HL-60/S4 (cell line): ENCODE results near the gene CD109.

Experiments used
- in situ Hi-C: fragments of 300-500 bp; cut with MboI; formaldehyde crosslinking; loops from 2 replicates; pipeline ENCODE4 v1.14.3; 2022; ENCODE audit warnings: low sequenced_read_pairs

The CD109 gene

GRCh38 chr6:73724389-73724788, 28.4 kb downstream of the CD109 start:
- in situ Hi-C loops: no loop called here

DNA sequence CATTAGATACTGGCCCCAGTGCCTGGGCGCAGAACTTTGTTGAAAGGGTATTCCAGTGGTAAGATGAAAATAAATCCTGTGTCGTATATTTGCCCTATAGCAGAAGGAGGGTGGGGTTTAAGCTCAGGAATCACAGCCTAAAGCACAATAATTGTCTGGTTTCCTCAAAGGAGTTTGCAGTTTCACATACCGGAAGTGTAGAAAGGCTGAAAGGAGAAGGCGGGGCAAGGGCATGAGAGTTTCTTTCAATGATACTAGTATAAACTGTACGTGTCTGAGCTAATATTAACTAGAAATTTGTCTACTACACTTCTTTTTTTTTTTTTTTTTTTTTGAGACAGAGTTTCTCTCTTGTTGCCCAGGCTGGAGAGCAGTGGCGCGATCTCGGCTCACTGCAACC, 29.2 kb downstream of the CD109 start:
- in situ Hi-C loops: loop anchor here (25.0 kb wide), 1 partner anchor 1487 kb away; the partner anchor contains the start of gene COL12A1

GRCh38 chr6:73727114-73727513, 31.1 kb downstream of the CD109 start:
- in situ Hi-C loops: loop anchor here (25.0 kb wide), 1 partner anchor 1485 kb away; the partner anchor contains the start of gene COL12A1

DNA sequence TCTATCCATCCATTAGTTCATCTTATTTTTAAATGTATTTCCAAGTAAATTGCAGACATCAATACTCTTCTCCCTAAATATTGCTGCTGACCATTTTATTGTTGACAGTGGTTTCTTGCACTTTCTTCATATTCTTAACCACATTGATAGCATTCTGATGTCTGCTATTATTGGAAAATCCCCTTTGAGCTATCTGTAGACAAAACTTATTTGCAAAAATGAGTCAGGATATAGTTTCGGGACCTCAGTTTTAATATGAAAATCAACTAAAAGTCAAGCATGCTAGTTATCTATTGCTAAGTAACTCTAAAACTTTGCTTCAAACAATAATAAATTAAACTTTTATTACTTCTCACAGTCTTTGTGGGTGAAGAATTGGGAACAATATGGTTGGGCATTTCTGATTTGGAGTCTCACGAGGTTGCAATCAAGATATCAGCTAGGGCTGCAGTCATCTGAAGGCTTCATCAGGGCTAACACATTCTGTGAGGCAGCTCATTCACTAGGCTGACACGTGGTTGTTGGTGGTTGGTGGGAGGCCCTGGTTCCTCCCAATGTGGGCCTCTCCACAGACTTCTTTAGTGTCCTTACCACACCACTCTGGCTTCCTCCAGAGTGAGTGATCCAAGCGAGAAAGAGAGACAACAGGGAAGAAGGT, 32.7 kb downstream of the CD109 start:
- in situ Hi-C loops: loop anchor here (25.0 kb wide), 1 partner anchor 1484 kb away; the partner anchor contains the start of gene COL12A1

- in situ Hi-C loops: loop anchor here (25.0 kb wide), 1 partner anchor 1481 kb away; the partner anchor contains the start of gene COL12A1
Observed at GRCh38 chr6:73731285-73731684, 35.3 kb downstream of the CD109 start.

DNA sequence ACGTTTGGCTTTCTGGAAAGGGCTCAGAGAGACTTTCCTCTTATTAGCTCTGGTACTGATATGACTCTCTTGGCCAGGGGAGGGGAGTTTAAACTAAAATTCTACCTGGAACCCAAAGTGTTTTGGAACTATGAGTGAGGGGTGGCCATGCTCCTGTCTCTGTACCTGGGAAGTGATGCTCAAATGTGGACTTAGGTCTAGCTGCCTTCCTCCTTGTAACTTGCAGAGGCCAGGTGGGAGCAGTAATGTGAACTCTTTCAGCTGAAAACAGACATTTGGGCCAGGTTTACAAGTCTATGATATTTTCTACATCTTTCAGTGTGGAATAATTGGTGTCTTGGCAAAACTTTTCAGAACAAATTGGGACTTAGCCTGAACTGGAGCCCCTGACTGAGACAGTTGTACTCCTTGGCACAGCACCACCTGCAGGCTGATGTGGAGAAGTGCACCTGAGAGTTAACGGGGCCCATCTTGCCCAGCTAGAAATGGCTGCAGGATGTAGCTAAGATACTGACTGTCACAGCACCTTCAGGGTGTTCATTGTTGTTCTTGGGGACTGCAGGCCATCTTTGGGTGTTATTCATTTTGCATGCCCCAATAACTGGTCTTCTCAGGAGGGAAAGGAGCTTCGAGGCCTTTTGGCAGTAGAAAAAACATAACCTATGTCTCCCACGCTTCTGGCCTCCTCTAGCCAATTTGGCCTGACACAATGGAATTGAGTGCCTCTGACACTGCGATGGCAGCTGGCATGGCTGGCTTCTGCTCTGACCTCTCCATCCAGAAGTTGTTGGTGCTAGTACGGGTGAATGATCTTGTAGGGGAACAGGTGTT, 37.1 kb downstream of the CD109 start:
- in situ Hi-C loops: loop anchor here (25.0 kb wide), 1 partner anchor 1479 kb away; the partner anchor contains the start of gene COL12A1

DNA sequence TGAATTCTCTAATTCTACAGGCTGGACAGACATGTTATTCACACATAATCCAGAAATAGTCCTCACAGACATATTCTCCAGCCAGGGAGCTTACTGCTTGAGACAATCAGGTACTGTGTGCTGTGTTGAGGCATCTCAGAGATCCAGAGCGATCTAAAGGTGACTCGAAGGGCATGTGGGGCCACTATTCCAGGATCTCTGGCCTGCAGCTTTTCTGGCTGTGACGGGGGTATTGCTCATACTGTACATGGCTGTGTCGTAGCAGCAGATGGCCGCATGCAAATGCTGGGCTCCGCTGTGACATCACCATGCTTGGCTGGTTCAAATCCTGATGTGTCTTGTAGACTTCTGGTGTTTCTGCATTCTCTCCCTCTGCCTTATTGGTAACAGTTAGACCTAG, 37.8 kb downstream of the CD109 start:
- in situ Hi-C loops: loop anchor here (25.0 kb wide), 1 partner anchor 1479 kb away; the partner anchor contains the start of gene COL12A1

GRCh38 chr6:73734832-73735453, 38.9 kb downstream of the CD109 start:
- in situ Hi-C loops: loop anchor here (25.0 kb wide), 1 partner anchor 1477 kb away; the partner anchor contains the start of gene COL12A1

- in situ Hi-C loops: loop anchor here (25.0 kb wide), 1 partner anchor 1474 kb away; the partner anchor contains the start of gene COL12A1
Observed at GRCh38 chr6:73738367-73739028, 42.5 kb downstream of the CD109 start.

GRCh38 chr6:73739096-73739495, 43.1 kb downstream of the CD109 start:
- in situ Hi-C loops: loop anchor here (25.0 kb wide), 1 partner anchor 1473 kb away; the partner anchor contains the start of gene COL12A1

DNA sequence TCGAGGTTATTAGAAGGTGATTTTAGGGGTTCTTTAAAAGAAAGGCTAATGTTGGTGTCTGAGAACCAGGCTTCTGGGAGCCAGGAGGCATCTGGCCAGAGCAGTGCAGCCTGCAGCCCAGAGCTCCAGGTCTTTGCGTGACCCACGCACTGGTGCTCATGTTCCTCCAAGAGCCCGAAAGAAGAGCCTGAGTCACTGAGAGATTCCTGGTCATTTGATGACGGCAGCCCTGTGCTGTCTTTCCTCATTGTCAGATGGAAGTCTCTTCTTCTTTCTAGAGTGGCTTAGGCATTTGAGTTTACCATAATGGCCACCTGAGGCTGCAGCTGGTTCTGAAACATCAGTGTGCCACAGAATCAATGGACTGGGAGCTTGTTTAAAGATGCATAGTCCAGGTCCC, 46.4 kb downstream of the CD109 start:
- in situ Hi-C loops: loop anchor here (25.0 kb wide), 1 partner anchor 1470 kb away; the partner anchor contains the start of gene COL12A1

- in situ Hi-C loops: loop anchor here (25.0 kb wide), 1 partner anchor 1469 kb away; the partner anchor contains the start of gene COL12A1
Observed at GRCh38 chr6:73743081-73743480, 47.1 kb downstream of the CD109 start.

DNA sequence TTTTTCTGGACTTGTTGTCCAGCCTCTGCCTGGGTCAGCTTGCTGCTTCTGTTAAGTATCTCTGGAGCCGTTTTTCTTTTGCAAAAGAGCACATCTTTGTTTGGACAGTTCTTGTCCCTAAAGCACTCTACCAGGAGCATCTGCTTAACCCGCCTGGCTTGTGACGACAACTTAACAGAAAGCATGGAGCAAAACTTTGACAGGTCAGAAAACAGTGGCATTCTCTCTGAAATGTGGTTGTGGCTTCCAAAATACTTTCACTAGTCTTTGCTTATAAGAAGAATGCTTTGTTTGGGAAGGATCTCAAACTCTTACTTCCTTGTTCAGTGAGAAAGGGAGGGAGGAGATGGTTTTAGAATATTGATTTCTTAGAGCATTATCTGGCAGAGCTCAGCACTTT, 47.6 kb downstream of the CD109 start:
- in situ Hi-C loops: loop anchor here (25.0 kb wide), 1 partner anchor 1469 kb away; the partner anchor contains the start of gene COL12A1

DNA sequence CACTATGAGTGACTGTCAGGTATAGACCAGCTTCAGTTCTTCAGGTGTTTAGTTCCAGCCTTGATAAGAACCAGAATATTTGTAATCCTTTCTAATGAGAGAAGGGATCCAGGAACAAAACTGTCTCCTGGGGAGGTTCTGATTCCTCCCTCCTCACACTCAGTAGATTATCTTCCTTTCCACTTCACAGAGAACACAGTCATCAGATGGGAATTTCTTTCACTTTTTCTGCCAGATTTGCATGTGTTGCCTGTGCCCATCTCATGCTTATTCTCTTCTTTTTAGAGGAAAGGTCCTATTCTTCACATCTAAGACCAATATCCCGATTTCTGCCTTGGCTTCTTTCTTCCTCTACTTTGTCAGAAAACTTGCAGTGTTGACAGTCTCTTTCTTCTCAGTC, 50.8 kb downstream of the CD109 start:
- in situ Hi-C loops: loop anchor here (25.0 kb wide), 1 partner anchor 1466 kb away; the partner anchor contains the start of gene COL12A1

- in situ Hi-C loops: loop anchor here (25.0 kb wide), 1 partner anchor 1465 kb away; the partner anchor contains the start of gene COL12A1
Observed at GRCh38 chr6:73747289-73747688, 51.3 kb downstream of the CD109 start.

DNA sequence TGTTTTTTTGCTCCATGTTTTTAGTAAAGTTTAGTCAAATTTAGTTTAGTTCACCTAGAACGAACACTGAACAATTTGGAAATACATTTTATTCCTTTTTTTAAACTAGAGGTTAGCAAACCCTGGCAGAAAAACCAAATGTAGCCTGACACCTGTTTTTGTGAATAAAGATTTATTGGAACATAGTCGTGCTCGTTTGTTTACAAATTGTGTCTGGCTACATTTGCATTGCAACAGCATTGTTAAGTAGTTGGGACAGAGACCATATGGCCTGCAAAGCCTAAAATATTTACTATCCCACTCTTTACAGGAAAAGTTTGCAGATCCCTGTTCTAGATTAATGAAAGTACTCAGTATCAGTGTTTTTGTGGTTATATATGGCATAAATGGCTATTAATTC, 56.9 kb downstream of the CD109 start:
- in situ Hi-C loops: no loop called here

- in situ Hi-C loops: no loop called here
Observed at GRCh38 chr6:73766040-73766439, 70.0 kb downstream of the CD109 start.

DNA sequence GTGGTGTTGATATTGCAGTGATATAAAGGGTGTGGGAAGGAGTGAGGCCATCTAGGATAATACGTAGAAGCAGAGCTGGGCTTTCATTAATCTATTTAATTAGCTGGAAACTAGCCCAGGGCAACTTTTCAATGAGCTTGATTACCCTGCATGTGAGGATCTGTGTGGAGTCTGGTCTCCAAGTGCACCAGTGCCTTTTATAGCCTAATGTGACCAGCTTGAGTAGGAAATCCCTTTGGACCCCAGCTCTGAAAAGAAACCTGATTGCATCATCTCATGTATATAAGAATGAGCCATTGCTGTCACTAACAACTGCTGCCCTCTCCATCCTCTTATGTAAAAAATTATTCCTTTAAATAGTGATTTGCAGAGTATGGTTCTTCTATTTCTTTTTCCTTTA, 72.6 kb downstream of the CD109 start:
- in situ Hi-C loops: no loop called here

DNA sequence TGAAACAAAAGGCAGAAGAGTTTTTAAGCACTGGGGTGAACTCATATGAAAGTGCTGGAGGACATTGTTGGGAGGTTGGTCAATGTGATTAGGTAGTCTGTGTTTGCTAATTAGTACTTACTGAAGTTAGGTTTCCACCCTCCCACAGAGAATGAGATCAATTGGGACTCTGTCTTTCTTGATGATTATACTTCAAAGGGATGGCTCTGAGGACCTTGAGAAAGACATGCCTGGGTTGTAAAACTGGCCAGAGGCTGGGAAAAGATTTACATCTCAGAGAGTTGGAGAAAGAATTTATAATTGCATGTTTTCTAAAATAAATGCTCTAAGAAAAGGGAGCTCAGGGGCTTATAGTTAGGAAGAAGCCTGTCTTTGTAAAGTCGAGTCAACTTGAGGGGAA, 74.0 kb downstream of the CD109 start:
- in situ Hi-C loops: no loop called here

- in situ Hi-C loops: no loop called here
Observed at GRCh38 chr6:73774311-73774774, 78.3 kb downstream of the CD109 start.
